NT2/D1 (cell line): ENCODE measurements around the gene CDC73.

Experiments
- DNase-seq: peaks from one replicate; pipeline ENCODE4 v3.0.0-alpha.2; 2011; ENCODE audit warnings: low read depth, low spot score
- H3K27me3 ChIP-seq: 2 replicates; pipeline ENCODE4 v1.6.0; 2011; ENCODE audit warnings: mild to moderate bottlenecking; ENCODE audit not compliant: insufficient read length, insufficient read depth
- H3K36me3 ChIP-seq: 2 replicates; pipeline ENCODE4 v1.6.1; 2011; ENCODE audit warnings: mild to moderate bottlenecking, low read length, mixed read lengths; ENCODE audit not compliant: insufficient read depth, insufficient read length
- H3K4me1 ChIP-seq: 2 replicates; pipeline ENCODE4 v1.5.1; 2011; ENCODE audit not compliant: insufficient read depth, insufficient read length
- H3K4me3 ChIP-seq: 2 replicates; pipeline ENCODE4 v1.5.1; 2011; ENCODE audit warnings: low read depth; ENCODE audit not compliant: insufficient read length
- H3K9ac ChIP-seq: 2 replicates; pipeline ENCODE4 v1.6.0; 2011; ENCODE audit warnings: low read depth; ENCODE audit not compliant: insufficient read length
- H3K9me3 ChIP-seq: 2 replicates; pipeline ENCODE4 v1.5.1; 2011; ENCODE audit warnings: mild to moderate bottlenecking, low read length; ENCODE audit not compliant: insufficient read depth
- SUZ12 ChIP-seq: IDR thresholded peaks from 2 replicates; pipeline ENCODE4 v1.6.1; 2011; ENCODE audit not compliant: insufficient read length, insufficient read depth; ENCODE audit errors: extremely low read depth
- YY1 ChIP-seq: IDR thresholded peaks from 2 replicates; pipeline ENCODE4 v1.6.1; 2011; ENCODE audit not compliant: insufficient read length, insufficient read depth
- ZNF274 ChIP-seq: IDR thresholded peaks from 2 replicates; pipeline ENCODE4 v1.6.1; 2011; ENCODE audit warnings: mild to moderate bottlenecking, low read depth, low read length

The CDC73 gene

DNA sequence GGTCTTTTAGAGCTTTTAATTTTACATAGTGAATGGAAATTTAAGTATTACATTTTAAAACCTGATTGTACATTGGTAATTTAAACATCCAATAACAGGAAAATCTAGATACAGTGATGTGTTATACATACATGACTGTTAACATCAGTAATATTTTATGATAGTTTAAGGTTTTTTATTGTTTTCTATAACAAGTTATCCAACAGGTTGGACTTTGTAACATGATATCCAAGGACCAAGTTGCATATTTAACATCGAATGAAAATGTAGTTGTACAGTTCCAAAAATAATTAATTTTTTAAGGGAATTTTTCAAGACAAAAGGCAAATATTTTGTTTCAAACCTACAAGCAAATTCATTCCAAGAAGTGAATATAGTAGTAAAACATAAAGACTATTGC lies 31.0 kb upstream of the CDC73 start:
- H3K4me3 ChIP-seq, result no peak overlapping the region
- H3K36me3 ChIP-seq, result peaks cover 50% of the 10 kb centered on the region
- no peak for DNase-seq
- H3K9me3 ChIP-seq, result no peaks in the 10 kb centered on the region
- H3K9ac ChIP-seq, result no peak overlapping the region
- no peaks in the 10 kb centered on the region for H3K27me3 ChIP-seq
- TF ChIP-seq ZNF274, result no peak
- TF ChIP-seq YY1, result no peak
- TF ChIP-seq SUZ12, result no peak
- no peaks in the 10 kb centered on the region for H3K4me1 ChIP-seq

DNA sequence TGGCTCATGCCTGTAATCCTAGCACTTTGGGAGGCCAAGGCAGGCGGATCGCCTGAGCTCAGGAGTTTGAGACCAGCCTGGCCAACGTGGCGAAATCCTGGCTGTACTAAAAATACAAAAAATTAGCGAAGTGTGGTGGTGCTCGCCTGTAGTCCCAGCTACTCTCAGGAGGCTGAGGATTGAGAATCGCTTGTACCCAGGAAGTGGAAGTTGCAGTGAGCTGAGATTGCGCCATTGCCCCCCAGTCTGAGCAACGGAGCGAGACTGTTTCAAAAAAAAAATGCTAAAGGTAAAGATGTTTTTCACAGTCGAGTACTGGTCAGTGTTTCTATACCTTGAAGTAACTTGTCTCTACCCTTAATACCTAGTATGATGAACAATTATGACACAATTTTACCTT lies 27.7 kb upstream of the CDC73 start:
- TF ChIP-seq ZNF274, result no peak
- no peak for TF ChIP-seq SUZ12
- TF ChIP-seq YY1, result no peak
- H3K36me3 ChIP-seq, result peaks cover 67% of the 10 kb centered on the region
- no peak for DNase-seq
- H3K9ac ChIP-seq, result no peak overlapping the region
- H3K9me3 ChIP-seq, result no peaks in the 10 kb centered on the region
- H3K27me3 ChIP-seq, result no peaks in the 10 kb centered on the region
- no peak overlapping the region for H3K4me3 ChIP-seq
- H3K4me1 ChIP-seq, result no peaks in the 10 kb centered on the region

DNA sequence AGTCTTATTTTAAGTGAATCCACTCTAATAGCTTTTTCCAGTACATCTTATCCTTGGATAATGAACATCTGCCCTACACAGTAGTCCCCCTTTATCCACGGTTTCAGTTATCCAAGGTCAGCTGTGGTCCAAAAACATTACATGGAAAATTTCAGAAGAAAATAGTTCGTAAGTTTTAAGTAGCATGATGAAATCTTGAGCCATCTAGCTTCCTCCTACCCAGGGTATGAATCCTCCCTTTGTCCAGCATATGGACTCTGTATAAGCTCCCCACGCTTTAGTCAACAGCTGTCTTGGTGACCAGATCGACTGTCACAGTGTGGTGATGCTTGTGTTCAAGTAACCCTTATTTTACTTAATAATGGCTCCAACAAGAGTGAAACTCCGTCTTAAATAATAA lies 19.2 kb upstream of the CDC73 start:
- Histone ChIP-seq H3K36me3 (peaks cover 33% of the 10 kb centered on the region), H3K4me3 (no peak overlapping the region), H3K27me3 (peaks cover 14% of the 10 kb centered on the region), H3K4me1 (no peaks in the 10 kb centered on the region), H3K9me3 (no peaks in the 10 kb centered on the region), H3K9ac (no peak overlapping the region)
- no peak for DNase-seq
- no peak for TF ChIP-seq SUZ12
- TF ChIP-seq YY1, result no peak
- no peak for TF ChIP-seq ZNF274

DNA sequence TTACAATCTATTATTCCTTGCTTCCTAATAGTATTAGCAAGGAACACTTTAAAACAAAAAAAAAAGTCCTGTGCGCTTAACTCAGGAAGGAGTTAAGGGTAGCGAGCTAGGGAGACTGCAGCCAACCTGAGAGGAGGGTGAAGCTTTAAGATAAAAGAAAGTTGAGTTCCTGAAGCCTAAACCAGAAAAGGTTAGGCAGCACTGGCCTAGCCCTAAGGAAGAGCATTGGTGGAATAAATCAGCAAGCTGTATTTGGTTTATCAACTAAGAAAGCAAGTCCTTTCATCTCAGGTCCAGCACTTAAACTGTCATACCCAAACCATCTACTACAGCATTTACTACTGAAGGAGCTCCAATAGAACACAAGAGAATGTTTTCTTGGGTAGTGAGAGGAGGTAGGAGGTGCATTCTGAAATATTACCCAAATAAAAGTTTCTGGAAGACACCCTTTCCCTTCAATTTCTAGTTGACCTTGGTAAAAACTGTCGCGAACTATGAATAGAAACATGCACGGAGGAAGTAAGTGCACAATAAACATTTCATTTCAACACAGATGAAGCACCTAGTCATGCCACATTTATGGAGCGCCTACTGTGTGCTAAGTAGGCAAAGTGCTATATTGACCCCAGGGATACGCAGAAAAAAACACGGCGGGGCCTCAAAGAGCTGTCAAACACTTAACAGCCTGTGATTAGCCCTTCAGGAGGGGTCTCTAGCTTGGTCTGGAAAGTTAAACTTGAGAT lies 17.9 kb upstream of the CDC73 start:
- Histone ChIP-seq H3K4me1 (no peaks in the 10 kb centered on the region), H3K36me3 (peaks cover 24% of the 10 kb centered on the region), H3K27me3 (peaks cover 14% of the 10 kb centered on the region), H3K9me3 (no peaks in the 10 kb centered on the region), H3K9ac (peak overlapping the region; percentile 88), H3K4me3 (peak overlapping the region; percentile 89)
- no peak for TF ChIP-seq ZNF274
- no peak for DNase-seq

DNA sequence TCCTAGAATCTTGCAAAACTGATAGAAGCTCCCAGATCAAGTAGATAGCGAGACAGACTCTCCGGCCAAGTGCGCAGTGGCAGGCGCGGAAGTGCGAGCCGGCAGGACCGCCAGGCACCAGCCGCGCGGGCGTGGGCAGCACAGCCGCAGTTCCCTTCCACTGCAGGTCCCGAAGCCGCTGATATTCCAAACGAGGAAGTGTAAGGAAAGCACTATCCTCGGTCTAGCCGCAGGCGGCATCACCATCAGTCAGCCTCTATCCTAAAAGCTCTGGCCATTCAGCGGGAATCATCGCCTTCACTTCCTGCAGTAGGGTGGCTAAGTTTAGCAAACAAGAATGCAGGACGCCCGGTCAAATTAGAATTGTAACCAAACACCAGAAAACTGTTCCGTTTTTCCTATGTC lies 17.3 kb upstream of the CDC73 start:
- DNase-seq, result no peak
- H3K4me3 ChIP-seq, result peak overlapping the region; percentile 89
- peaks cover 19% of the 10 kb centered on the region for H3K36me3 ChIP-seq
- no peak for TF ChIP-seq YY1
- no peak for TF ChIP-seq ZNF274
- TF ChIP-seq SUZ12, result no peak
- H3K9ac ChIP-seq, result peak overlapping the region; percentile 88
- no peaks in the 10 kb centered on the region for H3K9me3 ChIP-seq
- peaks cover 14% of the 10 kb centered on the region for H3K27me3 ChIP-seq
- H3K4me1 ChIP-seq, result no peaks in the 10 kb centered on the region

DNA sequence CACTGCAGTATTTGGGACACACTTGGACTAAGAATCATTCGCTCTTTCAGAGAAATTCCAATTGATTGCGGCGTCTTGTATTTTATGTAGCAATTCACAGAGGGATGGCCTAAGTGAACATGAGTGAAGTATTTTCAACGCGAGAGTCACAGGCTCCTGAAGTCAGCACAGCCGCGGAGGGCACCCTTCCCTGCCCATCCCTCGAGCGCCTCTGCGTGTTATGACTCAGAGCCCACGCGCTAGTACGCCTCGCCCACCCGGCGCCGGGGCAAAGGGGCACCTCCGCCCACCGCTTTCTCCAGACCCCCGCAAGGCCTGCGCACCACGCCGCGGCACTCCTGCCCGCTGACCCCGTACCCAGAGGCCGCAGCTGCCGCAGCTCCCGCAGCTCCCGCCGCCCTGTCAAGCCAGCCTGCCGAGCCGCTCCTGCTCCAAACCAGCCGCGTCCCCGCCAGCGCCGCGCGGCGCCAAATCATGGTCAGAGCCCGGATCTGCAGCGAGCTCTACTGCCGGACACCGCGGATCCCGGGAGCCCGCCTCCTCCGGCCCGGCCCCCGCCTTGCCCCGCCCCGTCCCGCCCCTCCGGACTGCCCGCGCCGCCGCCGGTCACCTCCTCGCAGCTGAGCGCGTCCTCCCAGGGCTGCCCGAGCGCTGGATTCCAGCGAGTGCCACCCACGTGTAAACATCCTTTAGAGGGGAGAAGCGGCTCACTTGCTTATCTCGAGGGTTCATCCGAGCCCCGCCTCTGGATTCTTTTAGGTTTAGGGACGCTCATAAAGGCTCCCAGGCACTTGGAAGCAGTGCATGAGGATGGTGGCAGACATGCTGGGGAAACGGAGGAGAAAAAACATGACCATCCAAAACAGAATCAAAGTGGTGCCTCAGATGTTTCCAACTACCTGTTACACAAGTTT lies 16.7 kb upstream of the CDC73 start, which contains the start of gene GLRX2:
TSS of gene GLRX2 (minus strand) at position 508 of the 914 bp plus-strand sequence. CDS start at position 476, 32 bp downstream.
- DNase-seq, result peak; percentile 83
- H3K4me3 ChIP-seq, result peak within 1 kb of the TSS; percentile 89
- TF ChIP-seq YY1, result no peak
- H3K9ac ChIP-seq, result peak within 1 kb of the TSS; percentile 88
- no peaks in the 10 kb centered on the region for H3K4me1 ChIP-seq
- H3K27me3 ChIP-seq, result peaks cover 14% of the 10 kb centered on the region
- H3K9me3 ChIP-seq, result no peaks in the 10 kb centered on the region
- H3K36me3 ChIP-seq, result peaks cover 12% of the 10 kb centered on the region

DNA sequence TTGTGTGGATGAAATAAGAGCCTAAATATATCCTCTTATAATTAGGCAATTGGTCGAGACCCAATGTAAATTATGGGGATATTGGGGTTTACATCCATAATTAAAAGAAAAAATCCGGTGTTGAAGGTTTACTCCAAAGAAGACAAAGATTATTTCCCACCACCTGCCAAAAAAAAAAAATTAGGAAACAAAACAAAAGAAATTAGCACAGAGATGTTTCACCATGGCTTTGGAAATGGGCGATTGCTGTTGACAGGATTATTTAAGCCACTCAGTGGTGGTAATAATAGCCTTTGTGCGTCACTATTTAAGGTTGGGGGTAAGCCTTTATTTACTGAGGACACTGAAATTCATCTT lies 16.0 kb upstream of the CDC73 start:
- Histone ChIP-seq H3K4me3 (peak overlapping the region; percentile 89), H3K9ac (peak overlapping the region; percentile 63), H3K36me3 (peaks cover 6% of the 10 kb centered on the region), H3K9me3 (no peaks in the 10 kb centered on the region), H3K4me1 (no peaks in the 10 kb centered on the region), H3K27me3 (peaks cover 14% of the 10 kb centered on the region)
- no peak for TF ChIP-seq SUZ12
- no peak for TF ChIP-seq ZNF274
- no peak for TF ChIP-seq YY1
- no peak for DNase-seq
